Frontal cortex (tissue), 4 donors: ENCODE results near the gene LRIG3. TPM values are rescaled to one million over a fixed set of nuclear protein-coding genes. Genes with fewer than 3 reads are reported as not detected.
"Not testable (repeated sequence)": the region's sequence is repeated elsewhere in the genome, so short reads cannot be mapped to it uniquely, and the experiment has no call there.

Experiments
- DNase-seq, 2 donors: peaks; one replicate each; pipeline ENCODE4 v3.0.0; 2012; ENCODE audit warnings: low spot score in 2 of 2
- FAIRE-seq: peaks from 2 replicates; lab custom pipeline; 2012; peaks lifted over from hg19 to GRCh38; lab: Jason Lieb, UNC
- total RNA-seq: library from RNA; depleted of rRNA; stranded (reverse); fragments of >200 nt; gene quantifications from one replicate; pipeline ENCODE4 v1.2.3, GENCODE V29; 2014
- donor health status: control.
- donor health status: control.
- donor health status: control.

The LRIG3 gene
- total RNA-seq, 1 donor from 2014 or later, result 10.6 TPM

- FAIRE-seq (no peak), DNase-seq (no peak)
Observed at GRCh38 chr12:58914457-58914856, 5.8 kb downstream of the LRIG3 start.

- FAIRE-seq (no peak), DNase-seq (no peak)
Observed at GRCh38 chr12:58907391-58907790, 12.9 kb downstream of the LRIG3 start.

- DNase-seq (no peak), FAIRE-seq (no peak)
Observed at GRCh38 chr12:58906917-58907316, 13.4 kb downstream of the LRIG3 start.

GRCh38 chr12:58905422-58905821, 14.9 kb downstream of the LRIG3 start:
- no peak for FAIRE-seq
- DNase-seq, result no peak

- not testable (repeated sequence) for DNase-seq, FAIRE-seq
Observed at GRCh38 chr12:58902726-58903125, 17.6 kb downstream of the LRIG3 start.

- FAIRE-seq, result no peak
Observed at GRCh38 chr12:58901664-58902063, 18.6 kb downstream of the LRIG3 start.

GRCh38 chr12:58897969-58898368, 22.3 kb downstream of the LRIG3 start:
- no peak for DNase-seq
- FAIRE-seq, result no peak

More at GRCh38 chr12:58901664-58902063, 18.6 kb downstream of the LRIG3 start:
- DNase-seq, result no peak

- FAIRE-seq (no peak), DNase-seq (no peak)
Observed at GRCh38 chr12:58896278-58896677, 24.0 kb downstream of the LRIG3 start.

GRCh38 chr12:58895053-58895452, 25.3 kb downstream of the LRIG3 start:
- DNase-seq (no peak), FAIRE-seq (no peak)

GRCh38 chr12:58894040-58894439, 26.3 kb downstream of the LRIG3 start:
- no peak for DNase-seq
- peak; percentile 51 for FAIRE-seq

GRCh38 chr12:58893495-58893894, 26.8 kb downstream of the LRIG3 start:
- FAIRE-seq, result no peak

GRCh38 chr12:58889557-58889956, 30.7 kb downstream of the LRIG3 start:
- FAIRE-seq, result no peak
- DNase-seq, result no peak

More at GRCh38 chr12:58893495-58893894, 26.8 kb downstream of the LRIG3 start:
- DNase-seq, result no peak

GRCh38 chr12:58888131-58888783, 32.0 kb downstream of the LRIG3 start:
- peak in 1 of 2 donors; percentile 23 for DNase-seq
- peak; percentile 40 for FAIRE-seq

GRCh38 chr12:58887068-58887467, 33.2 kb downstream of the LRIG3 start:
- DNase-seq, result no peak
- no peak for FAIRE-seq

GRCh38 chr12:58886474-58886873, 33.8 kb downstream of the LRIG3 start:
- no peak for FAIRE-seq
- no peak for DNase-seq

GRCh38 chr12:58884916-58885315, 35.4 kb downstream of the LRIG3 start:
- DNase-seq (no peak), FAIRE-seq (no peak)

GRCh38 chr12:58883576-58884334, 36.5 kb downstream of the LRIG3 start:
- DNase-seq, result no peak
- no peak for FAIRE-seq

- no peak for DNase-seq
- no peak for FAIRE-seq
Observed at GRCh38 chr12:58882826-58883225, 37.5 kb downstream of the LRIG3 start.

GRCh38 chr12:58881816-58882215, 38.5 kb downstream of the LRIG3 start:
- FAIRE-seq (no peak), DNase-seq (no peak)

- DNase-seq, result no peak
- FAIRE-seq, result no peak
Observed at GRCh38 chr12:58880639-58881038, 39.7 kb downstream of the LRIG3 start.

- FAIRE-seq, result no peak
- no peak for DNase-seq
Observed at GRCh38 chr12:58877243-58877743, 43.0 kb downstream of the LRIG3 start.
